ENCODE data around the gene TMEM161A.

The TMEM161A gene

GRCh38 chr19:19096641-19097627, 41.3 kb downstream of the TMEM161A start:
- Histone ChIP-seq H3K4me1 (ENCODE audit: control insufficient read depth, insufficient read depth, low read length) (no peaks in the 10 kb centered on the region), H3K27ac (ENCODE audit: extremely low read depth, low read depth, low read length) (no peak overlapping the region), H3K9me3 (ENCODE audit: control insufficient read depth, insufficient read depth, low read depth, low read length) (no peaks in the 10 kb centered on the region), H3K4me3 (ENCODE audit: low read depth, low read length) (no peak overlapping the region), H3K36me3 (ENCODE audit: control insufficient read depth in 2 of 2, insufficient read depth in 1 of 2, low read length in 2 of 2) (peaks cover 0 to 4% of the 10 kb centered on the region in 2 experiments; a peak in 1 of 3 replicates)
- CTCF ChIA-PET, result interaction anchor here (0.7 to 1.2 kb wide), 3 partner anchors 9 to 78 kb away, joined by 3 to 4 read pairs (median 4); no protein-coding TSS in a partner anchor
- TF ChIP-seq ZNF391 (tag by site-specific recombination; IDR thresholded peaks at IDR 0.05; ENCODE audit: borderline replicate concordance, low read depth), result no peak
- TF ChIP-seq ZSCAN16 (tag by site-specific recombination; IDR thresholded peaks at IDR 0.05), result no peak
- TF ChIP-seq ZNF623 (tag by site-specific recombination; IDR thresholded peaks at IDR 0.05), result no peak
- no peak for TF ChIP-seq ZNF24 (tag by site-specific recombination; IDR thresholded peaks at IDR 0.05)
- no peak for TF ChIP-seq ZNF645 (tag by site-specific recombination; IDR thresholded peaks at IDR 0.05)
- no peak for TF ChIP-seq TCF7L2 (IDR thresholded peaks at IDR 0.05; ENCODE audit: borderline replicate concordance, low read depth, low read length)
- TF ChIP-seq, protein P1, sequence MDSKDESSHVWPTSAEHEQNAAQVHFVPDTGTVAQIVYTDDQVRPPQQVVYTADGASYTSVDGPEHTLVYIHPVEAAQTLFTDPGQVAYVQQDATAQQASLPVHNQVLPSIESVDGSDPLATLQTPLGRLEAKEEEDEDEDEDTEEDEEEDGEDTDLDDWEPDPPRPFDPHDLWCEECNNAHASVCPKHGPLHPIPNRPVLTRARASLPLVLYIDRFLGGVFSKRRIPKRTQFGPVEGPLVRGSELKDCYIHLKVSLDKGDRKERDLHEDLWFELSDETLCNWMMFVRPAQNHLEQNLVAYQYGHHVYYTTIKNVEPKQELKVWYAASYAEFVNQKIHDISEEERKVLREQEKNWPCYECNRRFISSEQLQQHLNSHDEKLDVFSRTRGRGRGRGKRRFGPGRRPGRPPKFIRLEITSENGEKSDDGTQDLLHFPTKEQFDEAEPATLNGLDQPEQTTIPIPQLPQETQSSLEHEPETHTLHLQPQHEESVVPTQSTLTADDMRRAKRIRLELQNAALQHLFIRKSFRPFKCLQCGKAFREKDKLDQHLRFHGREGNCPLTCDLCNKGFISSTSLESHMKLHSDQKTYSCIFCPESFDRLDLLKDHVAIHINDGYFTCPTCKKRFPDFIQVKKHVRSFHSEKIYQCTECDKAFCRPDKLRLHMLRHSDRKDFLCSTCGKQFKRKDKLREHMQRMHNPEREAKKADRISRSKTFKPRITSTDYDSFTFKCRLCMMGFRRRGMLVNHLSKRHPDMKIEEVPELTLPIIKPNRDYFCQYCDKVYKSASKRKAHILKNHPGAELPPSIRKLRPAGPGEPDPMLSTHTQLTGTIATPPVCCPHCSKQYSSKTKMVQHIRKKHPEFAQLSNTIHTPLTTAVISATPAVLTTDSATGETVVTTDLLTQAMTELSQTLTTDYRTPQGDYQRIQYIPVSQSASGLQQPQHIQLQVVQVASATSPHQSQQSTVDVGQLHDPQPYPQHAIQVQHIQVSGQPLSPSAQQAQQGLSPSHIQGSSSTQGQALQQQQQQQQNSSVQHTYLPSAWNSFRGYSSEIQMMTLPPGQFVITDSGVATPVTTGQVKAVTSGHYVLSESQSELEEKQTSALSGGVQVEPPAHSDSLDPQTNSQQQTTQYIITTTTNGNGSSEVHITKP (tag by site-specific recombination; IDR thresholded peaks at IDR 0.05), result no peak
- TF ChIP-seq EGR2 (tag by site-specific recombination; IDR thresholded peaks at IDR 0.05; ENCODE audit: low read depth), result no peak
- no peak for TF ChIP-seq ZSCAN30 (tag by site-specific recombination; IDR thresholded peaks at IDR 0.05)
- TF ChIP-seq KLF10 (tag by site-specific recombination; IDR thresholded peaks at IDR 0.05), result no peak
- POLR2A ChIA-PET, result no interaction called here

GRCh38 chr19:19095691-19096090, 42.6 kb downstream of the TMEM161A start:
- ChIA-PET POLR2A (no interaction called here), CTCF (no interaction called here)
- no peaks in the 10 kb centered on the region for H3K9me3 ChIP-seq (ENCODE audit: control insufficient read depth, insufficient read depth, low read depth, low read length)
- no peak overlapping the region for H3K4me3 ChIP-seq (ENCODE audit: low read depth, low read length)
- no peaks in the 10 kb centered on the region for H3K36me3 ChIP-seq (ENCODE audit: control insufficient read depth in 2 of 2, insufficient read depth in 1 of 2, low read length in 2 of 2)
- no peaks in the 10 kb centered on the region for H3K4me1 ChIP-seq (ENCODE audit: control insufficient read depth, insufficient read depth, low read length)
- H3K27ac ChIP-seq (ENCODE audit: extremely low read depth, low read depth, low read length), result no peak overlapping the region
- TF ChIP-seq HIC1 (tag by site-specific recombination; IDR thresholded peaks at IDR 0.05) (no peak), ZNF76 (tag by site-specific recombination; IDR thresholded peaks at IDR 0.05; ENCODE audit: borderline replicate concordance, low read depth) (no peak), ZNF544 (tag by site-specific recombination; IDR thresholded peaks at IDR 0.05) (no peak), ZNF660 (tag by site-specific recombination; IDR thresholded peaks at IDR 0.05) (no peak), ZNF423 (tag by site-specific recombination; IDR thresholded peaks at IDR 0.05) (no peak), TSHZ1 (tag by site-specific recombination; IDR thresholded peaks at IDR 0.05; ENCODE audit: borderline replicate concordance) (no peak), ZNF623 (tag by site-specific recombination; IDR thresholded peaks at IDR 0.05) (no peak), ZNF394 (tag by site-specific recombination; IDR thresholded peaks at IDR 0.05; ENCODE audit: borderline replicate concordance) (no peak), SALL2 (tag by site-specific recombination; IDR thresholded peaks at IDR 0.05; ENCODE audit: borderline replicate concordance) (no peak), ZNF654 (tag by site-specific recombination; IDR thresholded peaks at IDR 0.05; ENCODE audit: low read depth) (no peak), ZNF837 (tag by site-specific recombination; IDR thresholded peaks at IDR 0.05) (no peak), ZNF521 (tag by site-specific recombination; IDR thresholded peaks at IDR 0.05) (no peak)

Data from HEK293 (cell line).